K562 (cell line): ENCODE results near the gene KIF23. TPM values are rescaled to one million over a fixed set of nuclear protein-coding genes. Genes with fewer than 3 reads are reported as not detected.

Source experiments
- CREB1 ChIP-seq, 2 experiments: sonication (generic) in 1 of 2; formaldehyde crosslinking in 1 of 2; IDR thresholded peaks; 2 replicates each; pipeline versions ENCODE4 v1.6.1 to v1.8.0; 2012 to 2022; ENCODE audit warnings: inconsistent platforms in 1 of 2, mild to moderate bottlenecking in 1 of 2, missing genetic modification reagents in 1 of 2, moderate library complexity in 1 of 2
- EP400 ChIP-seq: fragments of 450-650 bp; IDR thresholded peaks from 2 replicates; pipeline ENCODE4 v1.6.1; 2017; ENCODE audit warnings: antibody characterized with exemption, mild to moderate bottlenecking, moderate library complexity
- ERF ChIP-seq: fragments of 450-650 bp; formaldehyde crosslinking; IDR thresholded peaks from 2 replicates; pipeline ENCODE4 v1.4.0; 2020; ENCODE audit warnings: mild to moderate bottlenecking, mixed read lengths
- ILK ChIP-seq: fragments of 450-650 bp; IDR thresholded peaks from 2 replicates; pipeline ENCODE4 v1.6.1; 2016; ENCODE audit warnings: missing genetic modification characterization, low read depth, mild to moderate bottlenecking, missing compliant biosample characterization, moderate library complexity, borderline replicate concordance
- JUN ChIP-seq, 2 experiments: sonication (generic) in 1 of 2; formaldehyde crosslinking in 1 of 2; IDR thresholded peaks; 2 replicates each; pipeline versions ENCODE4 v1.6.1 to v1.8.0; 2012 to 2022; ENCODE audit warnings: borderline replicate concordance in 2 of 2, mild to moderate bottlenecking in 2 of 2, improper control_type of control experiment in 1 of 2, low read depth in 1 of 2, low read length in 1 of 2, missing genetic modification reagents in 1 of 2
- MEIS2 ChIP-seq: fragments of 450-650 bp; IDR thresholded peaks from 2 replicates; pipeline ENCODE4 v1.6.1; 2014; ENCODE audit warnings: mild to moderate bottlenecking; ENCODE audit not compliant: partially characterized antibody
- NCOA6 ChIP-seq: fragments of 450-650 bp; IDR thresholded peaks from 2 replicates; pipeline ENCODE4 v1.6.1; 2017; ENCODE audit warnings: mild to moderate bottlenecking
- PCBP2 ChIP-seq: fragments of 200-400 bp; formaldehyde crosslinking; IDR thresholded peaks from 2 replicates; pipeline ENCODE4 v1.6.1; 2018; ENCODE audit warnings: low read length, low read depth, mild to moderate bottlenecking, moderate library complexity; ENCODE audit not compliant: poor library complexity, severe bottlenecking
- POLR2H ChIP-seq: IDR thresholded peaks from 2 replicates; pipeline ENCODE4 v1.6.1; 2016; ENCODE audit warnings: missing genetic modification characterization, low read depth, mild to moderate bottlenecking, control low read depth, missing compliant biosample characterization, moderate library complexity
- RFX1 ChIP-seq: fragments of 450-650 bp; IDR thresholded peaks from 2 replicates; pipeline ENCODE4 v1.6.1; 2016; ENCODE audit warnings: mild to moderate bottlenecking, moderate library complexity
- SMARCA5 ChIP-seq: fragments of 450-650 bp; IDR thresholded peaks from 2 replicates; pipeline ENCODE4 v1.6.1; 2016
- SOX6 ChIP-seq: fragments of 450-650 bp; IDR thresholded peaks from 2 replicates; pipeline ENCODE4 v1.6.1; 2014; ENCODE audit warnings: mild to moderate bottlenecking
- TCF7 ChIP-seq: sonication (generic); IDR thresholded peaks from 2 replicates; pipeline ENCODE4 v1.6.1; 2016; ENCODE audit warnings: antibody characterized with exemption, borderline replicate concordance
- TEAD1 ChIP-seq, 2 experiments: fragments of 450-650 bp in 1 of 2; sonication (generic) in 1 of 2; formaldehyde crosslinking; IDR thresholded peaks; 2 replicates each; pipeline versions ENCODE4 v1.4.0 to v1.8.0; 2020 to 2022; ENCODE audit warnings: mild to moderate bottlenecking in 2 of 2, missing genetic modification reagents in 1 of 2
- ZBED1 ChIP-seq: IDR thresholded peaks from 2 replicates; pipeline ENCODE4 v1.6.1; 2014
- ZNF140 ChIP-seq: fragments of 250-450 bp; sonication (Bioruptor Pico); IDR thresholded peaks from 2 replicates; pipeline ENCODE4 v1.8.0; 2021; ENCODE audit warnings: moderate library complexity, mild to moderate bottlenecking, inconsistent platforms
- ZNF146 ChIP-seq: IDR thresholded peaks from one replicate; pipeline ENCODE4 v1.6.1; 2018; ENCODE audit warnings: missing compliant biosample characterization; ENCODE audit not compliant: unreplicated experiment
- ZNF165 ChIP-seq: fragments of 250-450 bp; sonication (Bioruptor Pico); IDR thresholded peaks from 2 replicates; pipeline ENCODE4 v1.4.0; 2020; ENCODE audit warnings: borderline replicate concordance
- ZNF445 ChIP-seq: fragments of 250-450 bp; sonication (Bioruptor Pico); IDR thresholded peaks from 2 replicates; pipeline ENCODE4 v1.4.0; 2020; ENCODE audit warnings: low read depth, mild to moderate bottlenecking, moderate library complexity
- ZNF589 ChIP-seq: fragments of 200-800 bp; sonication (Bioruptor generic); IDR thresholded peaks from 2 replicates; pipeline ENCODE4 v1.6.1; 2016; ENCODE audit warnings: low read depth, missing genetic modification characterization, missing compliant biosample characterization
- ZNF695 ChIP-seq: fragments of 450-650 bp; formaldehyde crosslinking; IDR thresholded peaks from 2 replicates; pipeline ENCODE4 v1.4.0; 2020; ENCODE audit warnings: mild to moderate bottlenecking, moderate library complexity
- ZNF76 ChIP-seq: fragments of 250-450 bp; sonication (Bioruptor Pico); IDR thresholded peaks from 2 replicates; pipeline ENCODE4 v1.4.0; 2020; ENCODE audit warnings: mild to moderate bottlenecking, moderate library complexity, borderline replicate concordance
- polyA plus RNA-seq, 8 experiments: library from polyadenylated mRNA; depleted of rRNA in 4 of 8; stranded (reverse) in 5 of 8; unstranded in 3 of 8; fragments of >200 nt; fragmentation: Nextera tagmentation in 2 of 8; fragmentation: Illumina TruSeq in 1 of 8; extraction: Ambion mirVana in 2 of 8; extraction: Trizol in 1 of 8; gene quantifications; 2 replicates each; pipeline versions ENCODE4 v1.2.1 to v1.2.3, GENCODE V29; 2011 to 2014; ENCODE audit warnings: inconsistent platforms in 1 of 8, missing spikeins in 1 of 8
- total RNA-seq, 7 experiments: library from RNA; depleted of rRNA in 6 of 7; stranded (reverse); fragments of >200 nt in 6 of 7; fragmentation: Illumina TruSeq in 2 of 7; extraction: Trizol in 2 of 7; gene quantifications; 2 replicates each; pipeline versions ENCODE4 v1.2.1 to v1.2.3, GENCODE V29; 2011 to 2021; ENCODE audit warnings: low replicate concordance in 1 of 7
- TF ChIP-seq, protein P1 (sequence below): sonication (generic); formaldehyde crosslinking; IDR thresholded peaks from 2 replicates; pipeline ENCODE4 v1.8.1; 2022; ENCODE audit warnings: missing genetic modification reagents
- TF ChIP-seq, protein P2 (sequence below): IDR thresholded peaks from 2 replicates; pipeline ENCODE4 v1.6.1; 2016; ENCODE audit warnings: missing genetic modification characterization, missing compliant biosample characterization
- TF ChIP-seq, protein P3 (sequence below): fragments of 250-450 bp; sonication (Bioruptor Pico); IDR thresholded peaks from 2 replicates; pipeline ENCODE4 v1.4.0; 2020; ENCODE audit warnings: mild to moderate bottlenecking, moderate library complexity

The KIF23 gene
- total and polyA plus RNA-seq, 9 of the 15 experiments (the other 6 are each of a cell fraction or from before 2014, with no cell fraction given): 29.4 to 58.2 (median 41.9) TPM

DNA sequence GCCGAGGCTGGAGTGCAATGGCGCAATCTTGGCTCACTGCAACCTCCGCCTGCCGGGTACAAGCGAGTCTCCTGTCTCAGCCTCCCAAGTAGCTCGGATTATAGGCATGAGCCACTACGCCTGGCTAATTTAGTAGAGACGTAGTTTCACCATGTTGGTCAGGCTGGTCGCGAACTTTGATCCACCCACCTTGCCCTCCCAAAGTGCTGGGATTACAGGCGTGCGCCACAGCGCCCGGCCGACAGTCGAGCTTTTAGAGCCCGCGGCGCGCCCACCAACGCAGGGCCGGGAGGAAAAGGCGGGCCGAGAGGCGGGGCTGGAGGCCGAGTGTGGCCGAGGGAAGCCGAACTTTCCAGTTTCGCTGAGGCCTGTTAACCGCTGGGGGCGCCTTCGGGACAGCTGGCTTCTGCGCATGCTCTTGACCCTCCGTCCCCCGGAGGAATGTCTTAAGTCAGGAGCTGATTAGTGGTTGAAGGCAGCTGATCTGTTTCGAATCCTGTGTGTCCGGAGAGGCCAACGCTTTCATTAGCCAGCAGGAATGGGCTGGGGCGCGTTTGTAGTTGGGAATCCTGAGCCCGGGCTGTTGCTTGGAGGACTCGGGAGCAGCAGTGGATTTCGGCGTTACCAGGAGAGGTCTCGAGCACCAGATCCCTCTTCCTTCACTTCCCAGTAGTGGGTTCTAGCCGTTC is 48.5 kb downstream of the KIF23 start (continued):
- no peak for TF ChIP-seq ILK (tag)
- no peak for TF ChIP-seq NCOA6
- TF ChIP-seq, protein P1, sequence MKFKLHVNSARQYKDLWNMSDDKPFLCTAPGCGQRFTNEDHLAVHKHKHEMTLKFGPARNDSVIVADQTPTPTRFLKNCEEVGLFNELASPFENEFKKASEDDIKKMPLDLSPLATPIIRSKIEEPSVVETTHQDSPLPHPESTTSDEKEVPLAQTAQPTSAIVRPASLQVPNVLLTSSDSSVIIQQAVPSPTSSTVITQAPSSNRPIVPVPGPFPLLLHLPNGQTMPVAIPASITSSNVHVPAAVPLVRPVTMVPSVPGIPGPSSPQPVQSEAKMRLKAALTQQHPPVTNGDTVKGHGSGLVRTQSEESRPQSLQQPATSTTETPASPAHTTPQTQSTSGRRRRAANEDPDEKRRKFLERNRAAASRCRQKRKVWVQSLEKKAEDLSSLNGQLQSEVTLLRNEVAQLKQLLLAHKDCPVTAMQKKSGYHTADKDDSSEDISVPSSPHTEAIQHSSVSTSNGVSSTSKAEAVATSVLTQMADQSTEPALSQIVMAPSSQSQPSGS (CRISPR knock-in tag): no peak
- TF ChIP-seq SMARCA5: no peak
- TF ChIP-seq, protein P2, sequence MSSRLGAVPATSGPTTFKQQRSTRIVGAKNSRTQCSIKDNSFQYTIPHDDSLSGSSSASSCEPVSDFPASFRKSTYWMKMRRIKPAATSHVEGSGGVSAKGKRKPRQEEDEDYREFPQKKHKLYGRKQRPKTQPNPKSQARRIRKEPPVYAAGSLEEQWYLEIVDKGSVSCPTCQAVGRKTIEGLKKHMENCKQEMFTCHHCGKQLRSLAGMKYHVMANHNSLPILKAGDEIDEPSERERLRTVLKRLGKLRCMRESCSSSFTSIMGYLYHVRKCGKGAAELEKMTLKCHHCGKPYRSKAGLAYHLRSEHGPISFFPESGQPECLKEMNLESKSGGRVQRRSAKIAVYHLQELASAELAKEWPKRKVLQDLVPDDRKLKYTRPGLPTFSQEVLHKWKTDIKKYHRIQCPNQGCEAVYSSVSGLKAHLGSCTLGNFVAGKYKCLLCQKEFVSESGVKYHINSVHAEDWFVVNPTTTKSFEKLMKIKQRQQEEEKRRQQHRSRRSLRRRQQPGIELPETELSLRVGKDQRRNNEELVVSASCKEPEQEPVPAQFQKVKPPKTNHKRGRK (tag): no peak
- no peak for TF ChIP-seq ZNF140 (CRISPR knock-in tag)
- TF ChIP-seq ZNF146 (CRISPR knock-in tag): no peak
- TF ChIP-seq ZNF165 (CRISPR knock-in tag): no peak
- peak; percentile 67; the same call in 1 of the 2 replicates for TF ChIP-seq ZNF589
- TF ChIP-seq ZNF76 (CRISPR knock-in tag): no peak
- TF ChIP-seq, protein P3, sequence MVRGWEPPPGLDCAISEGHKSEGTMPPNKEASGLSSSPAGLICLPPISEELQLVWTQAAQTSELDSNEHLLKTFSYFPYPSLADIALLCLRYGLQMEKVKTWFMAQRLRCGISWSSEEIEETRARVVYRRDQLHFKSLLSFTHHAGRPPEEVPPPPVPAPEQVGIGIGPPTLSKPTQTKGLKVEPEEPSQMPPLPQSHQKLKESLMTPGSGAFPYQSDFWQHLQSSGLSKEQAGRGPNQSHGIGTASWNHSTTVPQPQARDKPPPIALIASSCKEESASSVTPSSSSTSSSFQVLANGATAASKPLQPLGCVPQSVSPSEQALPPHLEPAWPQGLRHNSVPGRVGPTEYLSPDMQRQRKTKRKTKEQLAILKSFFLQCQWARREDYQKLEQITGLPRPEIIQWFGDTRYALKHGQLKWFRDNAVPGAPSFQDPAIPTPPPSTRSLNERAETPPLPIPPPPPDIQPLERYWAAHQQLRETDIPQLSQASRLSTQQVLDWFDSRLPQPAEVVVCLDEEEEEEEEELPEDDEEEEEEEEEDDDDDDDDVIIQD (CRISPR knock-in tag): no peak
- no peak for TF ChIP-seq ZBED1
- TF ChIP-seq JUN (IDR thresholded peaks at IDR 0.05; ENCODE audit: borderline replicate concordance, low read depth, low read length): peak; percentile 38; the same call in 1 of the 2 replicates
- TF ChIP-seq JUN (CRISPR knock-in tag; IDR thresholded peaks at IDR 0.05; ENCODE audit: borderline replicate concordance): no peak
- no peak for TF ChIP-seq PCBP2
- TF ChIP-seq SOX6: 0 out of 2 replicates have a peak, but pooled peaks have one; percentile 39
- TF ChIP-seq CREB1 (IDR thresholded peaks at IDR 0.05): no peak
- TF ChIP-seq CREB1 (CRISPR knock-in tag; IDR thresholded peaks at IDR 0.05): peak; percentile 25; the same call in 1 of the 2 replicates
- no peak for TF ChIP-seq RFX1
- no peak for TF ChIP-seq TCF7
- TF ChIP-seq ZNF695 (CRISPR knock-in tag): no peak
- 0 out of 2 replicates have a peak, but pooled peaks have one; percentile 29 for TF ChIP-seq ERF
- peak; percentile 75 to 87; a peak in 2 of 4 replicates for TF ChIP-seq TEAD1 (CRISPR knock-in tag; IDR thresholded peaks at IDR 0.05)
- no peak for TF ChIP-seq ZNF445 (CRISPR knock-in tag)
- TF ChIP-seq EP400: peak; percentile 64
- peak; percentile 87 for TF ChIP-seq POLR2H (tag)
- TF ChIP-seq MEIS2: peak; percentile 82
